CD14-positive monocyte (primary cell): ENCODE data around the gene TACR1. TPM values are rescaled to one million over a fixed set of nuclear protein-coding genes. Genes with fewer than 3 reads are reported as not detected.

Experiments
- DNase-seq, 3 donors: peaks; one replicate each; pipeline ENCODE4 v3.0.0-alpha.2; 2011 to 2022
- H2AFZ ChIP-seq: 2 replicates; pipeline ENCODE4 v1.6.0; 2012; ENCODE audit warnings: mild to moderate bottlenecking, low read depth, low read length, inconsistent platforms; ENCODE audit not compliant: insufficient read depth, poor library complexity, severe bottlenecking
- H3K27ac ChIP-seq, 2 donors: 1 replicate in 1 of 2; 2 replicates in 1 of 2; pipeline ENCODE4 v1.5.1; 2012 to 2013; ENCODE audit warnings: low read length in 2 of 2, control low read depth in 1 of 2, inconsistent platforms in 1 of 2, low read depth in 1 of 2, mild to moderate bottlenecking in 1 of 2
- H3K27me3 ChIP-seq, 2 donors: one replicate each; pipeline versions ENCODE4 v1.6.0 to v1.6.1; 2011 to 2013; ENCODE audit warnings: low read length in 2 of 2; ENCODE audit not compliant: control insufficient read depth in 2 of 2, insufficient read depth in 2 of 2
- H3K36me3 ChIP-seq, 2 donors: replicated peaks in 1 of 2; 1 replicate in 1 of 2; 2 replicates in 1 of 2; pipeline versions ENCODE4 v1.5.1 to v1.6.1; 2012 to 2013; ENCODE audit warnings: low read length in 2 of 2, control low read depth in 1 of 2, inconsistent platforms in 1 of 2, mild to moderate bottlenecking in 1 of 2; ENCODE audit not compliant: insufficient read depth in 2 of 2, control insufficient read depth in 1 of 2
- H3K4me1 ChIP-seq, 2 donors: 1 replicate in 1 of 2; 2 replicates in 1 of 2; pipeline versions ENCODE4 v1.5.1 to v1.6.1; 2012 to 2013; ENCODE audit warnings: low read length in 2 of 2, control low read depth in 1 of 2, inconsistent platforms in 1 of 2, mild to moderate bottlenecking in 1 of 2, moderate library complexity in 1 of 2; ENCODE audit not compliant: insufficient read depth in 2 of 2, control insufficient read depth in 1 of 2
- H3K4me2 ChIP-seq: replicated peaks from 2 replicates; pipeline ENCODE3; 2012; ENCODE audit warnings: low read length, moderate library complexity, mild to moderate bottlenecking; ENCODE audit not compliant: poor library complexity, severe bottlenecking; ENCODE audit errors: extremely low read depth
- H3K4me3 ChIP-seq, 3 experiments: fragments of 200-600 bp in 1 of 3; sonication (generic) in 1 of 3; replicated peaks in 1 of 3; 1 replicate in 2 of 3; 2 replicates in 1 of 3; pipeline ENCODE4 v1.5.1; 2011 to 2013; ENCODE audit warnings: low read length in 3 of 3, mild to moderate bottlenecking in 3 of 3, control low read depth in 2 of 3, low read depth in 2 of 3, inconsistent platforms in 1 of 3, moderate library complexity in 1 of 3
- H3K79me2 ChIP-seq: 2 replicates; pipeline ENCODE4 v1.6.0; 2012; ENCODE audit warnings: mild to moderate bottlenecking, control low read depth, inconsistent platforms, low read length, moderate library complexity; ENCODE audit not compliant: insufficient read depth
- H3K9ac ChIP-seq: 2 replicates; pipeline ENCODE4 v1.6.0; 2017; ENCODE audit warnings: low read length, mild to moderate bottlenecking; ENCODE audit not compliant: insufficient read depth, poor library complexity, severe bottlenecking
- H3K9me3 ChIP-seq, 2 donors: replicated peaks in 1 of 2; 1 replicate in 1 of 2; 2 replicates in 1 of 2; pipeline versions ENCODE4 v1.5.1 to v1.6.1; 2012 to 2013; ENCODE audit warnings: low read length in 2 of 2, control low read depth in 1 of 2; ENCODE audit not compliant: control insufficient read depth in 1 of 2, insufficient read depth in 1 of 2
- H4K20me1 ChIP-seq: 2 replicates; pipeline ENCODE4 v1.6.0; 2012; ENCODE audit warnings: mild to moderate bottlenecking, low read length, control low read depth, moderate library complexity; ENCODE audit not compliant: insufficient read depth
- H3K27ac Mint-ChIP-seq, 7 donors: one replicate each; pipeline ENCODE4 v1.8.0; 2020; ENCODE audit warnings: mild to moderate bottlenecking in 7 of 7, mixed read lengths in 7 of 7, moderate library complexity in 6 of 7, inconsistent platforms in 2 of 7
- H3K27me3 Mint-ChIP-seq, 3 donors: one replicate each; pipeline ENCODE4 v1.8.0; 2021 to 2022; ENCODE audit warnings: low read depth in 3 of 3, mild to moderate bottlenecking in 3 of 3, mixed read lengths in 3 of 3, moderate library complexity in 3 of 3, inconsistent platforms in 1 of 3
- H3K36me3 Mint-ChIP-seq, 2 donors: one replicate each; pipeline ENCODE4 v1.8.0; 2020; ENCODE audit warnings: mixed read lengths in 2 of 2, inconsistent platforms in 1 of 2, mild to moderate bottlenecking in 1 of 2
- H3K4me1 Mint-ChIP-seq: one replicate; pipeline ENCODE4 v1.8.0; 2020; ENCODE audit warnings: mild to moderate bottlenecking, mixed read lengths
- H3K4me3 Mint-ChIP-seq, 2 donors: one replicate each; pipeline ENCODE4 v1.8.0; 2020; ENCODE audit warnings: mild to moderate bottlenecking in 2 of 2, mixed read lengths in 2 of 2, moderate library complexity in 1 of 2
- H3K9me3 Mint-ChIP-seq, 7 donors: one replicate each; pipeline ENCODE4 v1.8.0; 2020 to 2022; ENCODE audit warnings: mixed read lengths in 7 of 7, mild to moderate bottlenecking in 6 of 7, moderate library complexity in 6 of 7, inconsistent platforms in 2 of 7
- WGBS: methylation state at CpG from one replicate; pipeline ENCODE4 v1.1.5; 2013; ENCODE audit warnings: missing lambda C conversion rate; ENCODE audit not compliant: insufficient coverage; 5-methylcytosine and 5-hydroxymethylcytosine counted together
- intact Hi-C, 2 donors: fragments of 100-400 bp; cut with micrococcal nuclease; formaldehyde crosslinking; loops; one replicate each; pipeline versions ENCODE4 v1.15.0 to v1.15.1; 2023
- polyA plus RNA-seq, 3 donors: library from polyadenylated mRNA; depleted of rRNA in 1 of 3; unstranded in 2 of 3; stranded (reverse) in 1 of 3; fragments of 300-500 nt in 2 of 3; fragments of >200 nt in 1 of 3; fragmentation: Illumina TruSeq in 2 of 3; gene quantifications; 1 replicate in 2 of 3; 2 replicates in 1 of 3; pipeline ENCODE4 v1.2.3, GENCODE V29; 2012 to 2021
- TF ChIP-seq, protein P1 (sequence below): fragments of 200-600 bp; IDR thresholded peaks from one replicate; pipeline ENCODE4 v1.8.0; 2022; ENCODE audit warnings: antibody characterized with exemption, mild to moderate bottlenecking

The TACR1 gene
- polyA plus RNA-seq, 3 donors = not detected

DNA sequence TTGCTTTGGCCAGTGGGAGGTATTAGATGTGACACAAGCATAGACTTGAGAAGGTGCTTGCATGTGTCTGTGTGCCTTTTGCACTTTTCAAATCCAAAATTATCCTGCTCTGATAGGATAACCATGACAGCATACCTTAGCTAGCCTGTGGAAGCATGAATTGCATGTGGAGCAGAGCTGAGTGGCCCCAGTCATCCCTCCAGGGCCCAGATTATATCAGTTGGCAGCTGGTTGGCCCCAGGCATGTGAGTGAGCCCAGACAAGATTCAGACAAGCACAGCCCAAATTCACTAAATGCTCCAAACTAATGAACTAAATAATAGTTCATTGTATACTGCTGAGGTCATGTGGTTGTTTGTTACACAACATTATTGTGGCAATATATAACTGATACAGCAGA lies 18.8 kb downstream of the TACR1 start:
- DNase-seq = no peak
- Histone ChIP-seq H4K20me1 (no peaks in the 10 kb centered on the region), H3K4me1 (no peaks in the 10 kb centered on the region), H3K79me2 (no peaks in the 10 kb centered on the region), H3K9me3 (no peaks in the 10 kb centered on the region), H3K4me2 (no peak overlapping the region), H3K9ac (no peak overlapping the region), H3K4me3 (no peak overlapping the region), H3K27ac (no peak overlapping the region), H3K27me3 (peaks cover 2% of the 10 kb centered on the region in 2 donors), H2AFZ (no peak overlapping the region), H3K36me3 (no peaks in the 10 kb centered on the region)
- no peak overlapping the region for H3K27ac Mint-ChIP-seq
- H3K9me3 Mint-ChIP-seq = no peaks in the 10 kb centered on the region
- intact Hi-C loops = no loop called here
- H3K4me3 Mint-ChIP-seq = no peak overlapping the region
- H3K36me3 Mint-ChIP-seq = no peaks in the 10 kb centered on the region
- TF ChIP-seq, protein P1, sequence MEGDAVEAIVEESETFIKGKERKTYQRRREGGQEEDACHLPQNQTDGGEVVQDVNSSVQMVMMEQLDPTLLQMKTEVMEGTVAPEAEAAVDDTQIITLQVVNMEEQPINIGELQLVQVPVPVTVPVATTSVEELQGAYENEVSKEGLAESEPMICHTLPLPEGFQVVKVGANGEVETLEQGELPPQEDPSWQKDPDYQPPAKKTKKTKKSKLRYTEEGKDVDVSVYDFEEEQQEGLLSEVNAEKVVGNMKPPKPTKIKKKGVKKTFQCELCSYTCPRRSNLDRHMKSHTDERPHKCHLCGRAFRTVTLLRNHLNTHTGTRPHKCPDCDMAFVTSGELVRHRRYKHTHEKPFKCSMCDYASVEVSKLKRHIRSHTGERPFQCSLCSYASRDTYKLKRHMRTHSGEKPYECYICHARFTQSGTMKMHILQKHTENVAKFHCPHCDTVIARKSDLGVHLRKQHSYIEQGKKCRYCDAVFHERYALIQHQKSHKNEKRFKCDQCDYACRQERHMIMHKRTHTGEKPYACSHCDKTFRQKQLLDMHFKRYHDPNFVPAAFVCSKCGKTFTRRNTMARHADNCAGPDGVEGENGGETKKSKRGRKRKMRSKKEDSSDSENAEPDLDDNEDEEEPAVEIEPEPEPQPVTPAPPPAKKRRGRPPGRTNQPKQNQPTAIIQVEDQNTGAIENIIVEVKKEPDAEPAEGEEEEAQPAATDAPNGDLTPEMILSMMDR = no peak
- no peaks in the 10 kb centered on the region for H3K4me1 Mint-ChIP-seq
- H3K27me3 Mint-ChIP-seq = peaks cover 0 to 6% (median 2%) of the 10 kb centered on the region in 3 donors

DNA sequence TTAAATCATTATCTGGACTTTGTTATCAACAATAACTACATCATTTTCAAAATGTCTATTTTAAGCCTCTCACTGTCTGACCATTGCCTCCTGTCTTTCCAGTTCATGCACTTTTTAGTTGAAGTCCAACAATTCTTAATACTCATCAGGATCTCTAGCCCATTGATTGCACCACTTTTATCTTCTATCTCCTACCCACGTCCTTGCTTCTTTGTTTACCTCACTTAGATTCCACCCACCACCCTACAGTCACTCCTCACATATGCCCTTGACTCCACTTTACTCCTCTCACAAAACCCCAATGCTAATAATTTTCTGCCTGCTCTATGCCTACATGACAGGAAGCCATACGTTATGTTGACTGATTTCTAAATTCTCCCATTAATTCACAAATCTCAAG lies 21.9 kb downstream of the TACR1 start:
- Mint-ChIP-seq H3K27me3 (no peaks in the 10 kb centered on the region), H3K4me3 (no peak overlapping the region), H3K9me3 (no peaks in the 10 kb centered on the region), H3K4me1 (no peaks in the 10 kb centered on the region), H3K36me3 (no peaks in the 10 kb centered on the region), H3K27ac (no peak overlapping the region)
- Histone ChIP-seq H3K27ac (no peak overlapping the region), H2AFZ (no peak overlapping the region), H3K4me3 (no peak overlapping the region), H3K4me1 (no peaks in the 10 kb centered on the region), H3K4me2 (no peak overlapping the region), H3K27me3 (peaks cover 0 to 2% of the 10 kb centered on the region in 2 donors), H3K36me3 (no peaks in the 10 kb centered on the region), H3K9me3 (no peaks in the 10 kb centered on the region), H3K79me2 (no peaks in the 10 kb centered on the region), H3K9ac (no peak overlapping the region), H4K20me1 (no peaks in the 10 kb centered on the region)
- TF ChIP-seq, protein P1 = no peak
- DNase-seq = no peak
- WGBS = 80% methylated on average over 2 of the region's 2 CpGs
- intact Hi-C loops = no loop called here
